HepG2 (cell line): ENCODE results near the gene RPE. TPM values are rescaled to one million over a fixed set of nuclear protein-coding genes. Genes with fewer than 3 reads are reported as not detected.

Experiments used
- CBFB ChIP-seq: sonication (generic); formaldehyde crosslinking; IDR thresholded peaks from 2 replicates; pipeline ENCODE4 v1.4.0; 2020; ENCODE audit warnings: missing genetic modification reagents
- GTF3A ChIP-seq: sonication (generic); formaldehyde crosslinking; conservative IDR thresholded peaks from 2 replicates; pipeline ENCODE4 v1.4.0; 2020; ENCODE audit warnings: mild to moderate bottlenecking, missing genetic modification reagents
- MZF1 ChIP-seq: sonication (generic); formaldehyde crosslinking; IDR thresholded peaks from 2 replicates; pipeline ENCODE4 v1.8.1; 2023; ENCODE audit warnings: mild to moderate bottlenecking, missing genetic modification reagents, borderline replicate concordance
- NPAS2 ChIP-seq: sonication (generic); formaldehyde crosslinking; IDR thresholded peaks from 2 replicates; pipeline ENCODE4 v1.8.0; 2022; ENCODE audit warnings: mild to moderate bottlenecking, missing genetic modification reagents, borderline replicate concordance
- RFXAP ChIP-seq: sonication (generic); formaldehyde crosslinking; IDR thresholded peaks from 2 replicates; pipeline ENCODE4 v1.4.0; 2020; ENCODE audit warnings: missing genetic modification reagents, borderline replicate concordance
- SIN3B ChIP-seq: fragments of 150-350 bp; IDR thresholded peaks from 2 replicates; pipeline ENCODE4 v1.6.1; 2014; ENCODE audit warnings: low read length
- TEAD3 ChIP-seq: optimal IDR thresholded peaks from 2 replicates; pipeline ENCODE3; 2016; ENCODE audit warnings: borderline replicate concordance
- ZEB1 ChIP-seq: IDR thresholded peaks from 2 replicates; pipeline ENCODE4 v1.6.1; 2012; ENCODE audit warnings: mild to moderate bottlenecking, low read depth, inconsistent platforms; ENCODE audit not compliant: insufficient replicate concordance
- ZNF251 ChIP-seq: sonication (generic); formaldehyde crosslinking; IDR thresholded peaks from 2 replicates; pipeline ENCODE4 v1.9.0; 2021; ENCODE audit warnings: mild to moderate bottlenecking, missing genetic modification reagents
- ZNF3 ChIP-seq: IDR thresholded peaks from 2 replicates; pipeline ENCODE4 v1.7.0; 2017; ENCODE audit warnings: inconsistent platforms
- ZNF383 ChIP-seq: sonication (generic); formaldehyde crosslinking; IDR thresholded peaks from 2 replicates; pipeline ENCODE4 v1.4.0; 2020; ENCODE audit warnings: missing genetic modification reagents, mild to moderate bottlenecking, borderline replicate concordance
- ZNF431 ChIP-seq: sonication (generic); formaldehyde crosslinking; IDR thresholded peaks from 2 replicates; pipeline ENCODE4 v1.9.0; 2022; ENCODE audit warnings: missing genetic modification reagents, low read depth, mild to moderate bottlenecking, borderline replicate concordance
- ZNF484 ChIP-seq: sonication (generic); formaldehyde crosslinking; IDR thresholded peaks from 2 replicates; pipeline ENCODE4 v1.5.1; 2020; ENCODE audit warnings: mild to moderate bottlenecking, low read depth, missing genetic modification reagents, borderline replicate concordance
- ZNF567 ChIP-seq: sonication (generic); formaldehyde crosslinking; IDR thresholded peaks from 2 replicates; pipeline ENCODE4 v1.8.1; 2023; ENCODE audit warnings: mild to moderate bottlenecking, missing genetic modification reagents, borderline replicate concordance
- polyA plus RNA-seq, 8 experiments: library from polyadenylated mRNA; depleted of rRNA in 3 of 8; stranded (reverse) in 7 of 8; unstranded in 1 of 8; fragments of >200 nt; fragmentation: Illumina TruSeq in 4 of 8; extraction: Trizol in 4 of 8; gene quantifications; 2 replicates each; pipeline versions ENCODE4 v1.2.1 to v1.2.3, GENCODE V29; 2011 to 2016; ENCODE audit warnings: low read depth in 4 of 8, missing spikeins in 1 of 8, mixed read lengths in 1 of 8; ENCODE audit not compliant: insufficient read depth in 1 of 8
- total RNA-seq, 5 experiments: library from RNA; depleted of rRNA; stranded (reverse); fragments of >200 nt; fragmentation: Illumina TruSeq; extraction: Trizol; gene quantifications; 2 replicates each; pipeline ENCODE4 v1.2.3, GENCODE V29; 2016; ENCODE audit warnings: low read depth in 1 of 5
- TF ChIP-seq, protein P1 (sequence below): sonication (generic); formaldehyde crosslinking; conservative IDR thresholded peaks from 2 replicates; pipeline ENCODE4 v1.8.0; 2022; ENCODE audit warnings: missing genetic modification reagents
- TF ChIP-seq, protein P2 (sequence below): IDR thresholded peaks from 2 replicates; pipeline ENCODE4 v1.6.1; 2018; ENCODE audit warnings: missing genetic modification reagents
- TF ChIP-seq, protein P3 (sequence below): sonication (generic); formaldehyde crosslinking; IDR thresholded peaks from 2 replicates; pipeline ENCODE4 v1.8.0; 2022; ENCODE audit warnings: missing genetic modification reagents, mild to moderate bottlenecking, borderline replicate concordance
- TF ChIP-seq, protein P4 (sequence below): sonication (generic); formaldehyde crosslinking; IDR thresholded peaks from 2 replicates; pipeline ENCODE4 v1.4.0; 2020; ENCODE audit warnings: missing genetic modification reagents
- TF ChIP-seq, protein P5 (sequence below): sonication (generic); formaldehyde crosslinking; IDR thresholded peaks from 2 replicates; pipeline ENCODE4 v1.4.0; 2020; ENCODE audit warnings: missing genetic modification reagents

The RPE gene
- total and polyA plus RNA-seq, 2 of the 13 experiments (the other 11 are each of a cell fraction or from before 2014, with no cell fraction given): 72.3 to 107 TPM

DNA sequence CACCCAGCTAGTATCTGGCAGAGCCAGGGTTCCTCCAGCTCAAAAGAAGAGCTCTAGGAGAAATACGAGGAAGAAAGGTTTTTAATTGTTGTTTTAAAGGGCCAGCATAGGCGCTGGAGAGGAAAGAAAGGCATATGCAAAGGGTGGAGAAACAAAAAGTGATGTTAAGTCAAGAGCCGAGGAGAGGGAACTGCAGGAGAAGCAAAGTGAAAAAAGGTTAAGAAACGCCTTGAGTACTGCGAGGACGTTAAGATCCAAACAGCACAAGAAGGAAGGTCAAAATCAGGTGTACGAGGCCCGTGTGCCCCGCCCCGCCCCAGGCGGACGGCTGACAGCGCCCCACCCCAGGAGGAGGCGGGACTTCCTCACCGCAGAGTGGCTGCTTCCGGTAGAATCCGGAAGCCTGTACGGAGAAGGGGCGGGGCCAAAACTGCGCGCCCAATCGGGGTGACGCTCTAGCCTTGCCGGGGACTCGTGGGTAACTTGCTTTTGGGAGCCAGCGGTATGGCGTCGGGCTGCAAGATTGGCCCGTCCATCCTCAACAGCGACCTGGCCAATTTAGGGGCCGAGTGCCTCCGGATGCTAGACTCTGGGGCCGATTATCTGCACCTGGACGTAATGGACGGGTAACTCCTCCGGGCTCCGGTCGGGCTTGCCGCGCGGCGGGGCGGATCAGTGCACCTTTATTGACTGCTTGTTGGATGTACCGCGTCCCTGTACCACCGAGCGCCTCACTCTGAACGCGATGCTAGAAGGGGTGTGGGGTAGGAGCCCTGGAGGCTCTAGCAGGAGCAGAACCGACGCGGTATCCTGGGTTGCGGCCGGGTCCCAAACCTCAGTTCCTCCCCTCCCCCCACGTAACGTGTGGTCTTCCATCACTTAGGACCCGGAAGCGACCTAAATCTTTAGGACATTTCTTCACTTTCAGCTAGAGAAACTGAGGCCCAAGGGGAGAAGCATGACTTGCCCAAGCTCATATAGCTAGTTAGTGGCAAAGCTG lies at the start of gene RPE (continued):
- TF ChIP-seq SIN3B: no peak; the same call in 1 of the 2 replicates
- no peak for TF ChIP-seq NPAS2 (CRISPR knock-in tag)
- TF ChIP-seq RFXAP: peak; percentile 80
- TF ChIP-seq, protein P1, sequence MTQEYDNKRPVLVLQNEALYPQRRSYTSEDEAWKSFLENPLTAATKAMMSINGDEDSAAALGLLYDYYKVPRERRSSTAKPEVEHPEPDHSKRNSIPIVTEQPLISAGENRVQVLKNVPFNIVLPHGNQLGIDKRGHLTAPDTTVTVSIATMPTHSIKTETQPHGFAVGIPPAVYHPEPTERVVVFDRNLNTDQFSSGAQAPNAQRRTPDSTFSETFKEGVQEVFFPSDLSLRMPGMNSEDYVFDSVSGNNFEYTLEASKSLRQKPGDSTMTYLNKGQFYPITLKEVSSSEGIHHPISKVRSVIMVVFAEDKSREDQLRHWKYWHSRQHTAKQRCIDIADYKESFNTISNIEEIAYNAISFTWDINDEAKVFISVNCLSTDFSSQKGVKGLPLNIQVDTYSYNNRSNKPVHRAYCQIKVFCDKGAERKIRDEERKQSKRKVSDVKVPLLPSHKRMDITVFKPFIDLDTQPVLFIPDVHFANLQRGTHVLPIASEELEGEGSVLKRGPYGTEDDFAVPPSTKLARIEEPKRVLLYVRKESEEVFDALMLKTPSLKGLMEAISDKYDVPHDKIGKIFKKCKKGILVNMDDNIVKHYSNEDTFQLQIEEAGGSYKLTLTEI (CRISPR knock-in tag): no peak
- peak; percentile 82; the same call in 1 of the 2 replicates for TF ChIP-seq GTF3A (CRISPR knock-in tag)
- TF ChIP-seq ZNF431 (CRISPR knock-in tag): peak; percentile 42; the same call in 1 of the 2 replicates
- TF ChIP-seq ZNF484: no peak
- no peak; the same call in 1 of the 2 replicates for TF ChIP-seq ZNF567 (CRISPR knock-in tag)
- TF ChIP-seq, protein P2, sequence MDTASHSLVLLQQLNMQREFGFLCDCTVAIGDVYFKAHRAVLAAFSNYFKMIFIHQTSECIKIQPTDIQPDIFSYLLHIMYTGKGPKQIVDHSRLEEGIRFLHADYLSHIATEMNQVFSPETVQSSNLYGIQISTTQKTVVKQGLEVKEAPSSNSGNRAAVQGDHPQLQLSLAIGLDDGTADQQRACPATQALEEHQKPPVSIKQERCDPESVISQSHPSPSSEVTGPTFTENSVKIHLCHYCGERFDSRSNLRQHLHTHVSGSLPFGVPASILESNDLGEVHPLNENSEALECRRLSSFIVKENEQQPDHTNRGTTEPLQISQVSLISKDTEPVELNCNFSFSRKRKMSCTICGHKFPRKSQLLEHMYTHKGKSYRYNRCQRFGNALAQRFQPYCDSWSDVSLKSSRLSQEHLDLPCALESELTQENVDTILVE (CRISPR knock-in tag): no peak
- TF ChIP-seq, protein P3, sequence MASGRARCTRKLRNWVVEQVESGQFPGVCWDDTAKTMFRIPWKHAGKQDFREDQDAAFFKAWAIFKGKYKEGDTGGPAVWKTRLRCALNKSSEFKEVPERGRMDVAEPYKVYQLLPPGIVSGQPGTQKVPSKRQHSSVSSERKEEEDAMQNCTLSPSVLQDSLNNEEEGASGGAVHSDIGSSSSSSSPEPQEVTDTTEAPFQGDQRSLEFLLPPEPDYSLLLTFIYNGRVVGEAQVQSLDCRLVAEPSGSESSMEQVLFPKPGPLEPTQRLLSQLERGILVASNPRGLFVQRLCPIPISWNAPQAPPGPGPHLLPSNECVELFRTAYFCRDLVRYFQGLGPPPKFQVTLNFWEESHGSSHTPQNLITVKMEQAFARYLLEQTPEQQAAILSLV (CRISPR knock-in tag): peak; percentile 79; the same call in 1 of the 2 replicates
- peak; percentile 69 for TF ChIP-seq CBFB
- TF ChIP-seq, protein P4, sequence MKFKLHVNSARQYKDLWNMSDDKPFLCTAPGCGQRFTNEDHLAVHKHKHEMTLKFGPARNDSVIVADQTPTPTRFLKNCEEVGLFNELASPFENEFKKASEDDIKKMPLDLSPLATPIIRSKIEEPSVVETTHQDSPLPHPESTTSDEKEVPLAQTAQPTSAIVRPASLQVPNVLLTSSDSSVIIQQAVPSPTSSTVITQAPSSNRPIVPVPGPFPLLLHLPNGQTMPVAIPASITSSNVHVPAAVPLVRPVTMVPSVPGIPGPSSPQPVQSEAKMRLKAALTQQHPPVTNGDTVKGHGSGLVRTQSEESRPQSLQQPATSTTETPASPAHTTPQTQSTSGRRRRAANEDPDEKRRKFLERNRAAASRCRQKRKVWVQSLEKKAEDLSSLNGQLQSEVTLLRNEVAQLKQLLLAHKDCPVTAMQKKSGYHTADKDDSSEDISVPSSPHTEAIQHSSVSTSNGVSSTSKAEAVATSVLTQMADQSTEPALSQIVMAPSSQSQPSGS (CRISPR knock-in tag): no peak
- TF ChIP-seq, protein P5, sequence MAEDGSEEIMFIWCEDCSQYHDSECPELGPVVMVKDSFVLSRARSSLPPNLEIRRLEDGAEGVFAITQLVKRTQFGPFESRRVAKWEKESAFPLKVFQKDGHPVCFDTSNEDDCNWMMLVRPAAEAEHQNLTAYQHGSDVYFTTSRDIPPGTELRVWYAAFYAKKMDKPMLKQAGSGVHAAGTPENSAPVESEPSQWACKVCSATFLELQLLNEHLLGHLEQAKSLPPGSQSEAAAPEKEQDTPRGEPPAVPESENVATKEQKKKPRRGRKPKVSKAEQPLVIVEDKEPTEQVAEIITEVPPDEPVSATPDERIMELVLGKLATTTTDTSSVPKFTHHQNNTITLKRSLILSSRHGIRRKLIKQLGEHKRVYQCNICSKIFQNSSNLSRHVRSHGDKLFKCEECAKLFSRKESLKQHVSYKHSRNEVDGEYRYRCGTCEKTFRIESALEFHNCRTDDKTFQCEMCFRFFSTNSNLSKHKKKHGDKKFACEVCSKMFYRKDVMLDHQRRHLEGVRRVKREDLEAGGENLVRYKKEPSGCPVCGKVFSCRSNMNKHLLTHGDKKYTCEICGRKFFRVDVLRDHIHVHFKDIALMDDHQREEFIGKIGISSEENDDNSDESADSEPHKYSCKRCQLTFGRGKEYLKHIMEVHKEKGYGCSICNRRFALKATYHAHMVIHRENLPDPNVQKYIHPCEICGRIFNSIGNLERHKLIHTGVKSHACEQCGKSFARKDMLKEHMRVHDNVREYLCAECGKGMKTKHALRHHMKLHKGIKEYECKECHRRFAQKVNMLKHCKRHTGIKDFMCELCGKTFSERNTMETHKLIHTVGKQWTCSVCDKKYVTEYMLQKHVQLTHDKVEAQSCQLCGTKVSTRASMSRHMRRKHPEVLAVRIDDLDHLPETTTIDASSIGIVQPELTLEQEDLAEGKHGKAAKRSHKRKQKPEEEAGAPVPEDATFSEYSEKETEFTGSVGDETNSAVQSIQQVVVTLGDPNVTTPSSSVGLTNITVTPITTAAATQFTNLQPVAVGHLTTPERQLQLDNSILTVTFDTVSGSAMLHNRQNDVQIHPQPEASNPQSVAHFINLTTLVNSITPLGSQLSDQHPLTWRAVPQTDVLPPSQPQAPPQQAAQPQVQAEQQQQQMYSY (CRISPR knock-in tag): no peak; the same call in 1 of the 2 replicates
- TF ChIP-seq ZNF383: no peak
- TF ChIP-seq ZEB1: no peak
- TF ChIP-seq MZF1 (CRISPR knock-in tag): 0 out of 2 replicates have a peak, but pooled peaks have one; percentile 27
- TF ChIP-seq TEAD3 (CRISPR knock-in tag): peak; percentile 52
- TF ChIP-seq ZNF251 (CRISPR knock-in tag): no peak
- TF ChIP-seq ZNF3: no peak
